Measurements from ENCODE around the gene SMU1.
"Not testable (repeated sequence)": the region's sequence is repeated elsewhere in the genome, so short reads cannot be mapped to it uniquely, and the experiment has no call there.

Gene SMU1

DNA sequence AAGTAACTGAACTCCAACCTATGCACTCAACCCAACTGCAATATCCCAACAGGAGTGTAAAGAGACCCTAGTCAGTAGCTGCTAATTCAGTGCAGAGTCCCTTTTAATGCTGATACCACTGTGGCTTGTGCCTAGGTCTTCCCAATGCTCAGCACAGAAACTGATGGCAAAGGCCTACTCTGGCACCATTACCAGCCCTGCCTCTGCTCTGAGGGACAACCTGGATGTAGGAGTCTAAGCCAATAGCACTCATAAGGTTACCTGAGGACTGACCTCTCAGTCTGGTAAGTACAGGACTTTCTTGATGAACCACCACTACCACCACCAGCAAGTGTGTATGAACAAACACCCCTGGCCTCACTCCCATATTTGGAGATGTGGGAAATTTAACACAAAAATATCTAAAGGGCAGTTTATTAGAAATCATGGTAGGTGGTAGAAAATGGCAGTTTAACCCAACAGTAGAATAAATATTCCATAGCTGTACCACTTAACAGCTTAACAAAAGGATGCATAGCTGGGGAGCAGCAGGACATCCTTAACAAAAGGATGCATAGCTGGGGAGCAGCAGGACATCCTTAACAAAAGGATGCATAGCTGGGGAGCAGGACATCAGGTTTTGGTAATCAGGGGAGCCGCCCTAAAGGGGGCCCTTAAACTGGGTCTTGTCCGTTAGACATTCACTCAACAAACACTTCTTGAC lies 62.4 kb downstream of the SMU1 start:
- DNase-seq (ENCODE audit: low read depth), result no peak

DNA sequence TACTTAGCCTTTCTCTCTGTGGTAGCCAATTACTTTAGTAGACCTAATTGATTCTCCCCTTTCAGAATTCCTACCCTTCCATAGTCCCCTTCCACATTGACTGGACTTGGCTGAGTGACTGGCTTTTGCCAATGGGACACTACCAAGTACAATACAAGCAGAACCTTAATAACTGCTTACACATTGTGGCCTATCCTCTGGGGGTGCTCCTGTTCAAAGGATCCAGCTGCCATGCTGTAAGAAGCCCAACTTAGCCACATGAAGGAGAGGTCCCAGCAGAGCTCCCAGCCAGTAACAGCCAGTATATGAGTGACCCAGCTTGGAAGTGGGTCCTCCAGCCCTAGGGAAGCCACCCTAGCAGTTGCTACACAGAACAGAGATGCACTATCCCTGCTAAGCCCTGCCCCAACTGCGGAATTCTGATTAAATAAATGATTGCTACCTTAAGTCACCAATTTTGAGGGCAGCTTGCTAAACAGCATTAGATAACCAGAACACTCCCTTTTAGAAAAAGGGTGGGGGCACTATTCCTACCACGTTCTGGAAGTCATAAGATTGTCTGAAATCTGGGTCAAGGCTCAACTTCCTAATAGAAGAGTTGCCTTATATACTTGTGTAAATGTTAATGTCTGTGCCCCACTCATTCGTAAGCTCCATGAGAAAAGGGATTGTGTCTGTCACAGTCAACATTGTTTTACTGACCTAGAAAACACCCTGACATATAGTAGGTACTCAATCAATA lies 64.0 kb downstream of the SMU1 start:
- no peak for DNase-seq (ENCODE audit: low read depth)

DNA sequence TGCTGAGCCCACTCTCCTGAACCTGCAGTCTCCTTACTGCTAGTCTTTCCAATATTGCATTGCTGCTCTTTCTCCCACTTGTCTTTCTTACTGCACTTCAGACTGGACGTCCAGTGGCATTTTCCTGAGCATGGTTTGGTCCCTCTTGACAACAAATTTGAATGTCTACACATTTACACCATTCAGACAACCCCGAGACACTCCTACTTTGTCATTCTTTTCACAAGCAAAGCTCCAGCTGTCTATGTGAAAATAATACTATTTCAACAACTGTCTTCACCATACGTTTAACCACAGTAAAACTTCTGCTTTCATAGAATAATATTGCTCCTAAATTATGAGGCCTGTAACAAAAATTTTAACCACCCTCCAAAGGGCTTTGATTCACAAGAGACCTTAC lies 64.6 kb downstream of the SMU1 start:
- DNase-seq (ENCODE audit: low read depth), result no peak

DNA sequence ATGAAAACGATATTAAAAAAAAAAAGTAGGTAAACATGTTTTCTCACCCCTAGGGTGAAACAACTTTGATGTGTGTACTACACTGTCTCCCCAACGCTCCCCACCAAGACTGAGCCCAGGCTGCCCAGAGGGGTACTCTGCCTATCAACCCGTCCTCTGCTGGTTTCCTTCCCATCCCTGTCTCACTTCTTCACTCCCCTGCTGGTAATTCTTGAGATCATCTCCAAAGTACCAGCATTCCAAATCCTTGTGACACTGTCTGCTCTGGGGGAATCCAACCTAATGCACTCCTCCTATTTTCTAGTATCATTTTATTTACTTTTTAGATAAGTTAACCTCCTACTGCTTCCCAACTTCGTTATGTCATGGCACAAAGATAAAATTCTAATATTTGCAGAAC lies 68.7 kb downstream of the SMU1 start:
- DNase-seq (ENCODE audit: low read depth), result no peak

DNA sequence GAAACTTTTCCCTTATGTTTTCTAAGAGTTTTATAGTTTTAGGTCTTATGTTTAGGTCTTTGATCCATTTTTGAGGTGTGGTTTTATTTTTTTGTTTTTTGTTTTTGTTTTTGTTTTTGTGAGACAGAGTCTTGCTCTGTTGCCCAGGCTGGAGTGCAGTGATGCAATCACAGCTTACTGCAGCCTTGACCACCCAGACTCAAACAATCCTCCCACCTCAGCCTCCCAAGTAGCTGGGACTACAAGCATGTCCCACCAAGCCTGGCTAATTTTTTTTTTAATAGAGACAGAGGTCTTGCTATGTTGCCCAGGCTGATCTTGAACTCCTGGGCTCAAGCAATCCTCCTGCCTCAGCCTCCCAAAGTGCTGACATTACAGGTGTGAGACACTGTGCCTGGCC lies 71.1 kb downstream of the SMU1 start:
- not testable (repeated sequence) for DNase-seq (ENCODE audit: low read depth)

DNA sequence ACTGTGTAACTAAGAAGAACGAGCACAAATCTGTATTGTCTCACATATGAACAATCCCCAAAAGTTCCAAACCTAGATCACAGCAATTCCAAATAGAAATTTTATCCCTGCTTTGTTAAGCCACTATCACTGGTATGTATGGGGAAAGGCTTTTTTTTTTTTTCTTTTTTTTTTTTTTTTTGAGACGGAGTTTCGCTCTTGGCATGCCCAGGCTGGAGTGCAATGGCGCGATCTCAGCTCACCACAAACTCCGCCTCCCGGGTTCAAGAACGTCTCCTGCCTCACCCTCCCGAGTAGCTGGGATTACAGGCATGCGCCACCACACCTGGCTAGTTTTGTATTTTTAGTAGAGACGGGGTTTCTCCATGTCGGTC lies 75.8 kb downstream of the SMU1 start:
- not testable (repeated sequence) for DNase-seq (ENCODE audit: low read depth)

DNA sequence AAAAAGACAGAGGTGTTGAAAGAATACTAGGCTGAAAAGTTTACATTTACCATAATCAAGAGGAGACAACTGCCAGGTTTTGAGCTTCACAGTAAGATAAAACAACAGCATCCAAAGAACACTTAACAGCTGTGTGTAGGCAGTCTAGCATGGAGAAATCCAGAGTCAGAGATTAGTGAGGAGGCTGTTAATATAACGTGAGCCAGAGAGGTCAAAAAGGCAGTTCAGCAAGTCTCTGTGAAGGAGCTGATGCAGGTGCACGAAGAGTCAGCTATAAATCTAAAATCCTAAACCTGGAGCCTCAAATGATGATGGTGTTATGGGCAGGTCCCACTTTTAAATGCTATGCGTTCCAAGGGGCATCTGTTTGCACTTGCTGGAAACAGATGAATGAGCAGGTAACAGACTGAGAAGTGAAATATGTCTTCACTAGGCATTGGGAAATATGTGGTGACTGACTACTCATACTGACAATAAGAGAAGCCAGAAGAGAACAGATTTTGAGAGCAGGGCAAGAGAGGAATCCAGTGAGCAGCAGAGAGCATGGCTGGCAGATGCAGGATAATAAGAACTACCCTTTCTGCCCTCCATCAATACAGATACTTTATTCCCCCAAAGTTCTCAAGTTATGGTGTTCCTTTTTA lies 83.8 kb downstream of the SMU1 start:
- DNase-seq (ENCODE audit: low read depth), result no peak

DNA sequence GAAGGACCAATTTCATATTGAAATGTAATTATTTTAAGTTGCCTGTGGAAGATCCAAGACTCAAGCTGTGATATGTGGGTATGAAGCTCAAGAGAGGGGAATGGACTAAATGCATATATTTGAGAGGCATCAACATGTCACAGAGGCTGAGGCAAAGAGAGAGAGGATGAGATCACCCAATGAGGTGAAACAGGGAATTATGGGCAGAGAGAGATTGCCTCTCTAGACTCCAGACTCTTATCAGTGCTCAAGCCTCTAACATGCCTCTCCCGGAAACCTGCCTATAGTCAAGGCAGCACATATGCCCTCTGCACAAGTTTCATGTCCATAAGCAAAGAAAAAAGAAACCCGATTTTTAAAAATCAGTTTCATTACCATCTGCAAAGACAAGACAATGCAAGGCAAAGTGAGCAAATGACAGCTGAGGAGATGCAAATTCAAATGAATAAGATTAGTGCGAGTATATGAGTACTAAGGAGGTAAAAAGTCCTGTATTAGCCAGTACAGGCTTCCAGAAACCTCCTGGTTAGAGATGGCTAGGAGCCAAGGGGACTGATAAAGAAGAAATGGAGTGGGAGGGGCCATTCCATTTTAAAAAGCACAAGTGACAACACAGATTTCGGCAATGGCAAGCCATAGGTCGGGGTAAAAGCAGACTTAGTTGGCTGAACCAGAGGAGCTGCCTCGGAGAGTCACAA lies 84.4 kb downstream of the SMU1 start:
- DNase-seq (ENCODE audit: low read depth), result no peak
